Left ventricle myocardium inferior (tissue), 1 donor: ENCODE results near the gene MSI1. TPM values are rescaled to one million over a fixed set of nuclear protein-coding genes. Genes with fewer than 3 reads are reported as not detected.

Source experiments
- DNase-seq: peaks from one replicate; pipeline ENCODE4 v3.0.0-alpha.2; 2020
- H3K27ac ChIP-seq: fragments of 200-600 bp; replicated peaks from 2 replicates; pipeline ENCODE4 v1.8.0; 2021
- H3K27me3 ChIP-seq: fragments of 200-600 bp; 2 replicates; pipeline ENCODE4 v1.8.0; 2021; ENCODE audit warnings: low read depth
- H3K36me3 ChIP-seq: fragments of 200-600 bp; 2 replicates; pipeline ENCODE4 v1.8.0; 2021
- H3K4me1 ChIP-seq: fragments of 200-600 bp; 2 replicates; pipeline ENCODE4 v1.8.0; 2021
- H3K4me3 ChIP-seq: fragments of 200-600 bp; 2 replicates; pipeline ENCODE4 v1.8.0; 2021; ENCODE audit warnings: mild to moderate bottlenecking, moderate library complexity
- H3K9me3 ChIP-seq: fragments of 200-600 bp; replicated peaks from 2 replicates; pipeline ENCODE4 v1.8.0; 2021
- CTCF ChIP-seq: fragments of 200-600 bp; IDR thresholded peaks from 2 replicates; pipeline ENCODE4 v1.8.0; 2021; ENCODE audit warnings: antibody characterized with exemption, mild to moderate bottlenecking, borderline replicate concordance
- intact Hi-C: fragments of 100-400 bp; cut with micrococcal nuclease; formaldehyde crosslinking; loops from one replicate; pipeline ENCODE4 v1.11.0; 2022
- total RNA-seq: library from RNA; stranded (reverse); fragmentation: NEBNext Ultra II Directional; extraction: Animal tissue kit (Norgen Biotek cat#: 25700); gene quantifications from one replicate; pipeline ENCODE4 v1.2.1, GENCODE V29; 2021
- donor health status: DM: no; HTN: yes; CAD: no; lungs with severe emphysema.

The MSI1 gene
- total RNA-seq, 1 donor from 2014 or later: 4.8 TPM

- H3K27ac ChIP-seq: no peak overlapping the region
- H3K36me3 ChIP-seq: no peaks in the 10 kb centered on the region
- H3K9me3 ChIP-seq: no peaks in the 10 kb centered on the region
- H3K4me1 ChIP-seq: no peaks in the 10 kb centered on the region
- H3K27me3 ChIP-seq: peaks cover 12% of the 10 kb centered on the region
- TF ChIP-seq CTCF: no peak
- intact Hi-C loops: no loop called here
- no peak overlapping the region for H3K4me3 ChIP-seq
- DNase-seq: no peak
These were observed 36.4 kb downstream of the MSI1 start for GRCh38 chr12:120332523-120332922.

GRCh38 chr12:120332041-120332440, 36.9 kb downstream of the MSI1 start:
- TF ChIP-seq CTCF: no peak
- Histone ChIP-seq H3K27ac (no peak overlapping the region), H3K4me3 (no peak overlapping the region), H3K9me3 (no peaks in the 10 kb centered on the region), H3K36me3 (no peaks in the 10 kb centered on the region), H3K4me1 (no peaks in the 10 kb centered on the region), H3K27me3 (peaks cover 12% of the 10 kb centered on the region)
- DNase-seq: no peak
- intact Hi-C loops: no loop called here

- intact Hi-C loops: no loop called here
- H3K9me3 ChIP-seq: no peaks in the 10 kb centered on the region
- no peak for TF ChIP-seq CTCF
- no peak for DNase-seq
- no peaks in the 10 kb centered on the region for H3K36me3 ChIP-seq
- no peak overlapping the region for H3K27ac ChIP-seq
- H3K4me3 ChIP-seq: no peak overlapping the region
- H3K4me1 ChIP-seq: no peaks in the 10 kb centered on the region
- peaks cover 12% of the 10 kb centered on the region for H3K27me3 ChIP-seq
These were observed 37.6 kb downstream of the MSI1 start for GRCh38 chr12:120331390-120331789.

GRCh38 chr12:120328228-120328627, 40.7 kb downstream of the MSI1 start:
- H3K27me3 ChIP-seq: peaks cover 12% of the 10 kb centered on the region
- H3K36me3 ChIP-seq: no peaks in the 10 kb centered on the region
- intact Hi-C loops: no loop called here
- no peaks in the 10 kb centered on the region for H3K9me3 ChIP-seq
- H3K27ac ChIP-seq: no peak overlapping the region
- no peak overlapping the region for H3K4me3 ChIP-seq
- no peak for DNase-seq
- no peak for TF ChIP-seq CTCF
- H3K4me1 ChIP-seq: peaks cover 7% of the 10 kb centered on the region

- Histone ChIP-seq H3K4me1 (peaks cover 7% of the 10 kb centered on the region), H3K27me3 (peaks cover 12% of the 10 kb centered on the region), H3K9me3 (no peaks in the 10 kb centered on the region), H3K4me3 (no peak within 1 kb of the TSS), H3K27ac (no peak within 1 kb of the TSS), H3K36me3 (no peaks in the 10 kb centered on the region)
- DNase-seq: no peak
- intact Hi-C loops: no loop called here
- no peak for TF ChIP-seq CTCF
These were observed 41.4 kb downstream of the MSI1 start, which contains the start of gene PLA2G1B for GRCh38 chr12:120327593-120327992. Gene PLA2G1B, minus strand, starts transcription at chr12:120327779. Its CDS starts 26 bp downstream, at chr12:120327753.
